ENCODE measurements around the gene CSH2. TPM values are rescaled to one million over a fixed set of nuclear protein-coding genes. Genes with fewer than 3 reads are reported as not detected.

The CSH2 gene
- total RNA-seq, 2 experiments from 2014 or later = not detected

DNA sequence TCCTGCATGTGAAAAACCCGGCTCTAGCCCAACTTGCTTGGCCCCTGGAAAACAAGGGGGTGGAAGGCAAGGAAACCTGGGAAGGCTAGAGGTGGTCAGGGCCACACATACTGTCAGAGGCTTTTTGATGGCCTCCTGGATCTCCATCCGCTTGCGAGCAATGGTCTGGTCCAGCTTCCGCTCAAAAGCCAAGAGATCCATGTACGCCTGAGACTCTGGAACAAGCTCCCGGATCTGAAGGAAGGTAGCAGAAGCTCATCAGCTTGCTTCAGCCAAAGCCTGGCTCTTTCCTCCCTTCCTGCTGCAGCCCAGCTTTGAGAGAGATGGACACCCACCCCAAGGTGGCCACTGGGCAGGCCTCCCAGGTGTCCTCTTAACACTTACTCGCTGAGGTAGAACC is 36.7 kb downstream of the CSH2 start:
- Histone ChIP-seq H3K27ac (ENCODE audit: low read depth in 1 of 2, low read length in 2 of 2) (no peak overlapping the region), H3K4me1 (ENCODE audit: insufficient read depth, low read length) (peaks cover 76% of the 10 kb centered on the region), H3K9me3 (ENCODE audit: control insufficient read depth in 1 of 2, insufficient read depth in 1 of 2, low read length in 2 of 2) (no peaks in the 10 kb centered on the region), H3K36me3 (ENCODE audit: insufficient read depth, low read length) (peaks cover 69% of the 10 kb centered on the region), H3K27me3 (ENCODE audit: control insufficient read depth in 1 of 2, insufficient read depth in 2 of 2, low read length in 2 of 2) (no peaks in the 10 kb centered on the region), H3K4me3 (ENCODE audit: low read length) (no peak overlapping the region)
- Mint-ChIP-seq H3K9me3 (no peaks in the 10 kb centered on the region), H3K27me3 (no peaks in the 10 kb centered on the region), H3K27ac (peak overlapping the region; percentile 56), H3K36me3 (ENCODE audit: low read depth) (peaks cover 57% of the 10 kb centered on the region), H3K4me3 (peak overlapping the region; percentile 30), H3K4me1 (ENCODE audit: low read depth) (peaks cover 55% of the 10 kb centered on the region)
- ChIA-PET POLR2A (no interaction called here), CTCF (no interaction called here)
- DNase-seq (no peak), ATAC-seq (ENCODE audit: poor library complexity) (no peak)
- TF ChIP-seq CTCF (IDR thresholded peaks at IDR 0.05) = no peak
- intact Hi-C loops (cut with DNase I, micrococcal nuclease) = loop anchor here in 1 of 2 experiments (10.0 kb wide), 1 partner anchor 412 kb away; no protein-coding TSS in a partner anchor

DNA sequence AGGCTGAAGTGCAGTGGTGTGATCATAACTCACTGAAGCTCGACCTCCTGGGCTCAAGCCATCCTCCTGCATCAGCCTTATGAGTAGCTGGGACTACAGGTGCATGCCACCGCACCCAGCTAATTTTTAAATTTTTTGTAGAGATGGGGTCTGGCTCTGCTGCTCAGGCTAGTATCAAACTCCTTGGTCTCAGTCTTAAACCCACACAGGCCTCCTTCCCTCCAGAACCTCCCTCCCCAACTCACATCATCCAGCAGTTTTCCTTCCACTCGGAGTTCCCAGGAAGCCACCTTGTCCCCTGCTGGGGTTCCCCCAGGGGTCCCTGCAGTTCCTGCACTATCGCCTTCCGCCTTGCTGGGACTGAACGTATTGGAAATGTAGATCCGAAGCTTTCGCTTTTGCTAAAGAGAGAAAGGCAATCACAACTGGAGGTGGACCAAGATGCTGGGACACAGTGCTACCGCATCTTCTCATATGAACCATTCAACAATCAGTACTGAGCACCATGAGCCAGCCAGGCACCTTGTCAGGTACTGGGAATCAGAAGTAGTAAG is 38.2 kb downstream of the CSH2 start:
- peak overlapping the region; percentile 45 for H3K27ac Mint-ChIP-seq
- Histone ChIP-seq H3K27ac (ENCODE audit: low read depth in 1 of 2, low read length in 2 of 2) (no peak overlapping the region), H3K27me3 (ENCODE audit: control insufficient read depth in 1 of 2, insufficient read depth in 2 of 2, low read length in 2 of 2) (no peaks in the 10 kb centered on the region), H3K4me3 (ENCODE audit: low read length) (no peak overlapping the region), H3K4me1 (ENCODE audit: insufficient read depth, low read length) (peaks cover 76% of the 10 kb centered on the region), H3K36me3 (ENCODE audit: insufficient read depth, low read length) (peaks cover 84% of the 10 kb centered on the region), H3K9me3 (ENCODE audit: control insufficient read depth in 1 of 2, insufficient read depth in 1 of 2, low read length in 2 of 2) (no peaks in the 10 kb centered on the region)
- peak overlapping the region; percentile 54 for H3K4me3 Mint-ChIP-seq
- ChIA-PET POLR2A (interaction anchor here (1.1 to 3.0 kb wide), 4 partner anchors 62 to 142 kb away, joined by 3 to 16 read pairs (median 7); partner anchors contain the start of genes CCDC47 and DDX42), CTCF (interaction anchor here (1.0 to 1.3 kb wide), 2 partner anchors 9 to 14 kb away, joined by 3 read pairs; no protein-coding TSS in a partner anchor)
- H3K27me3 Mint-ChIP-seq = no peaks in the 10 kb centered on the region
- H3K36me3 Mint-ChIP-seq (ENCODE audit: low read depth) = peaks cover 73% of the 10 kb centered on the region
- peaks cover 57% of the 10 kb centered on the region for H3K4me1 Mint-ChIP-seq (ENCODE audit: low read depth)
- peak; percentile 19 for TF ChIP-seq CTCF (IDR thresholded peaks at IDR 0.05)
- DNase-seq = peak in 1 of 14 experiments; percentile 20
- intact Hi-C loops (cut with DNase I, micrococcal nuclease) = loop anchor here in 1 of 2 experiments (10.0 kb wide), 1 partner anchor 410 kb away; no protein-coding TSS in a partner anchor
- no peaks in the 10 kb centered on the region for H3K9me3 Mint-ChIP-seq
- ATAC-seq (ENCODE audit: poor library complexity) = no peak

DNA sequence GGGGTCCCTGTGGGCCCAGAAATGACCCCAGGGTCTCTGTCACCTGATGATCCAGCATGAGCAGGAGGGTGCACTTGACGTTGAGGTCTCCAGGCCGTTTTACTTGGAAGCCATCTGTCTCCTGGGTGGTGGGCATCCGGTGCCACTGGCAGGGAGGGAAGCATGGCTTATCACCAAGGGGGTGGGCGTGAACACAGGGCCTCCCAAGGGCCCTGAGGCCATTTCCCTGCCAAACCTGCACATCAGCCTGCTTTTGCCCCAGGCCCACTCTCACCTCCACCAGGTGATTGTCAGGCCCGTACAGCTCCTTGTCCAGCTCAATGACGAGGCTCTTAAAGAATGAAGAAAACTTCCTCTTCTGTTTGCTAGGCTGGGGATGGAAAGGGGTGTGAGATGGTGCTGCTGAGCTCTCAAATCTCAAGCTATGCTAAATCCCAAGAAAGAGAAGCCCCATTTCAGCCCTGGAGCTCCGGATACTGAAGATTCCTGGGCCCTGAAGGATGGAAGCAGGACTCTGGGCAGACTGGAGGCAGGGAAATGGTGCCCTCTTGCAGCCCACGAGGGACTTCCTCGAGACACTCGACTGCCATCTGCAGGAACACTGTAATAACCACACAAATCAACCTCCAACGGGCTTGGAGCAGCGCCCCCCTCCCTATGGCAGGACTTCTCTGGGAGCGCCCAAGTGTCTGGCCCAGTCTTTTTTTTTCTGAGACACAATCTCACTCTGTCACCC is 38.9 kb downstream of the CSH2 start:
- ATAC-seq (ENCODE audit: poor library complexity) (peak; percentile 88), DNase-seq (peak in 13 of 14 experiments; percentile 40 to 88 (median 55))
- H3K4me1 ChIP-seq (ENCODE audit: insufficient read depth, low read length) = peaks cover 75% of the 10 kb centered on the region
- Mint-ChIP-seq H3K9me3 (no peaks in the 10 kb centered on the region), H3K27ac (peak overlapping the region; percentile 45), H3K4me3 (peak overlapping the region; percentile 65), H3K36me3 (ENCODE audit: low read depth) (peaks cover 79% of the 10 kb centered on the region), H3K27me3 (no peaks in the 10 kb centered on the region), H3K4me1 (ENCODE audit: low read depth) (peaks cover 61% of the 10 kb centered on the region)
- CTCF ChIA-PET = interaction anchor here (1.0 to 1.8 kb wide), 4 partner anchors 8 to 70 kb away, joined by 3 to 6 read pairs (median 3); no protein-coding TSS in a partner anchor
- no peak overlapping the region for H3K4me3 ChIP-seq (ENCODE audit: low read length)
- peaks cover 91% of the 10 kb centered on the region for H3K36me3 ChIP-seq (ENCODE audit: insufficient read depth, low read length)
- POLR2A ChIA-PET = interaction anchor here (1.2 to 7.3 kb wide), 5 partner anchors 6 to 141 kb away, joined by 4 to 86 read pairs (median 9); partner anchors contain the start of genes CCDC47, DDX42 and SMARCD2
- H3K9me3 ChIP-seq (ENCODE audit: control insufficient read depth in 1 of 2, insufficient read depth in 1 of 2, low read length in 2 of 2) = no peaks in the 10 kb centered on the region
- intact Hi-C loops (cut with DNase I, micrococcal nuclease) = loop anchor here (1.0 to 10.0 kb wide), 2 partner anchors 136 to 410 kb away; no protein-coding TSS in a partner anchor
- peak; percentile 57 for TF ChIP-seq CTCF (IDR thresholded peaks at IDR 0.05)
- H3K27ac ChIP-seq (ENCODE audit: low read depth in 1 of 2, low read length in 2 of 2) = no peak overlapping the region
- H3K27me3 ChIP-seq (ENCODE audit: control insufficient read depth in 1 of 2, insufficient read depth in 2 of 2, low read length in 2 of 2) = no peaks in the 10 kb centered on the region

Data from CD4-positive, alpha-beta T cell (primary cell).